GM12878 (cell line): Measurements from ENCODE around the gene SMG5. TPM values are rescaled to one million over a fixed set of nuclear protein-coding genes. Genes with fewer than 3 reads are reported as not detected.

Experiments
- ATAC-seq: fragments of 200-7000 bp; cut with Tn5 transposase; 3 replicates; pipeline ENCODE4 v1.9.1; 2020; ENCODE audit warnings: mild to moderate bottlenecking, moderate library complexity
- BruUV-seq: library from RNA; stranded (reverse); fragments of 400-500 nt; replicated peaks from 2 replicates; lab custom pipeline; 2021; lab: Mats Ljungman, UMichigan
- CTCF ChIA-PET: fragments of 300-600 bp; sonication (Branson Sonifier 250); formaldehyde crosslinking; extraction: SDS; loops from one replicate; lab custom pipeline; 2021; ENCODE audit warnings: inconsistent platforms; lab: Yijun Ruan, JAX
- POLR2A ChIA-PET: fragments of 350-600 bp; formaldehyde crosslinking; extraction: SDS; loops from one replicate; lab custom pipeline; 2021; ENCODE audit warnings: inconsistent platforms; lab: Charles Lee
- RAD21 ChIA-PET: fragments of 300-600 bp; sonication (Branson Sonifier 250); formaldehyde crosslinking; loops from one replicate; lab custom pipeline; 2023; ENCODE audit warnings: antibody characterized with exemption; ENCODE audit not compliant: unreplicated experiment; lab: Charles Lee
- SMC1A ChIA-PET: fragments of 300-600 bp; sonication (Branson Sonifier 250); formaldehyde crosslinking; loops from one replicate; lab custom pipeline; 2023; ENCODE audit not compliant: unreplicated experiment, uncharacterized antibody; lab: Charles Lee
- DNase-seq: peaks from one replicate; pipeline ENCODE4 v3.0.0-alpha.2; 2011; ENCODE audit warnings: low read depth, low spot score
- FAIRE-seq: peaks from 3 replicates; lab custom pipeline; 2011; peaks lifted over from hg19 to GRCh38; lab: Jason Lieb, UNC
- H2AFZ ChIP-seq: 2 replicates; pipeline ENCODE4 v1.6.0; 2011; ENCODE audit warnings: low read depth, low read length, control low read depth; ENCODE audit not compliant: control insufficient read depth
- H3K27ac ChIP-seq: 2 replicates; pipeline ENCODE4 v1.5.1; 2011; ENCODE audit warnings: control low read depth; ENCODE audit not compliant: control insufficient read depth, insufficient read depth
- H3K27me3 ChIP-seq, 2 experiments: replicated peaks in 1 of 2; 2 replicates each; pipeline versions ENCODE4 v1.6.0 to v1.6.1; 2011; ENCODE audit warnings: low read length in 1 of 2; ENCODE audit not compliant: control insufficient read depth in 2 of 2, insufficient read depth in 2 of 2
- H3K36me3 ChIP-seq, 2 experiments: 2 replicates each; pipeline ENCODE4 v1.5.1; 2011; ENCODE audit warnings: low read length in 1 of 2; ENCODE audit not compliant: control insufficient read depth in 2 of 2, insufficient read depth in 2 of 2
- H3K4me1 ChIP-seq: 2 replicates; pipeline ENCODE4 v1.6.1; 2011; ENCODE audit warnings: mild to moderate bottlenecking, low read length, moderate library complexity, mixed read lengths; ENCODE audit not compliant: control insufficient read depth, insufficient read depth
- H3K4me2 ChIP-seq: 2 replicates; pipeline ENCODE4 v1.6.0; 2011; ENCODE audit warnings: control low read depth; ENCODE audit not compliant: control insufficient read depth, insufficient read depth
- H3K4me3 ChIP-seq: fragments of 200-600 bp; sonication (generic); 2 replicates; pipeline ENCODE4 v1.5.1; 2016
- H3K79me2 ChIP-seq: 2 replicates; pipeline ENCODE4 v1.6.0; 2011; ENCODE audit warnings: low read length; ENCODE audit not compliant: control insufficient read depth, insufficient read depth
- H3K9ac ChIP-seq: 2 replicates; pipeline ENCODE4 v1.8.0; 2011; ENCODE audit warnings: low read length, control low read depth, mixed read lengths; ENCODE audit not compliant: control insufficient read depth, insufficient read depth
- H3K9me3 ChIP-seq: replicated peaks from 3 replicates; pipeline ENCODE4 v1.5.1; 2011; ENCODE audit warnings: mild to moderate bottlenecking, low read length; ENCODE audit not compliant: control insufficient read depth, insufficient read depth
- H4K20me1 ChIP-seq: 2 replicates; pipeline ENCODE4 v1.6.0; 2011; ENCODE audit not compliant: control insufficient read depth, insufficient read depth
- CREM ChIP-seq: IDR thresholded peaks from 2 replicates; pipeline ENCODE4 v1.6.1; 2014; ENCODE audit warnings: antibody characterized with exemption, low read depth
- CTCF ChIP-seq, 3 experiments: IDR thresholded peaks in 2 of 3; conservative IDR thresholded peaks in 1 of 3; 2 replicates each; pipeline ENCODE4 v1.5.1; 2011; ENCODE audit warnings: low read depth in 3 of 3, low read length in 3 of 3, mild to moderate bottlenecking in 3 of 3, control low read depth in 2 of 3, moderate library complexity in 2 of 3, inconsistent platforms in 1 of 3, mixed read lengths in 1 of 3; ENCODE audit not compliant: control insufficient read depth in 2 of 3, insufficient read depth in 1 of 3; ENCODE audit errors: extremely low read depth in 1 of 3
- GATAD2B ChIP-seq: fragments of 450-650 bp; conservative IDR thresholded peaks from 2 replicates; pipeline ENCODE4 v1.6.1; 2017; ENCODE audit warnings: low read depth, mild to moderate bottlenecking, moderate library complexity
- IKZF1 ChIP-seq: fragments of 450-650 bp; conservative IDR thresholded peaks from 2 replicates; pipeline ENCODE4 v1.6.1; 2017; ENCODE audit warnings: antibody characterized with exemption, mild to moderate bottlenecking
- IRF3 ChIP-seq: fragments of 450-650 bp; IDR thresholded peaks from 2 replicates; pipeline ENCODE4 v1.6.1; 2014; ENCODE audit warnings: mild to moderate bottlenecking
- NFIC ChIP-seq: IDR thresholded peaks from 2 replicates; pipeline ENCODE4 v1.6.1; 2012; ENCODE audit warnings: low read depth, mild to moderate bottlenecking, inconsistent platforms, low read length, moderate library complexity
- SIN3A ChIP-seq: IDR thresholded peaks from 2 replicates; pipeline ENCODE4 v1.6.1; 2012; ENCODE audit warnings: low read depth, low read length, improper control_type of control experiment
- SUPT20H ChIP-seq: IDR thresholded peaks from 2 replicates; pipeline ENCODE4 v1.6.1; 2011; ENCODE audit warnings: low read depth, mild to moderate bottlenecking, low read length, moderate library complexity, borderline replicate concordance; ENCODE audit not compliant: control insufficient read depth
- TBL1XR1 ChIP-seq: IDR thresholded peaks from 2 replicates; pipeline ENCODE4 v1.6.1; 2012; ENCODE audit warnings: low read depth, low read length, improper control_type of control experiment
- WRNIP1 ChIP-seq: IDR thresholded peaks from 2 replicates; pipeline ENCODE4 v1.6.1; 2011; ENCODE audit warnings: low read depth, low read length, improper control_type of control experiment, borderline replicate concordance
- ZBED1 ChIP-seq: IDR thresholded peaks from 2 replicates; pipeline ENCODE4 v1.6.1; 2016; ENCODE audit warnings: borderline replicate concordance
- ZNF384 ChIP-seq: IDR thresholded peaks from 2 replicates; pipeline ENCODE4 v1.6.1; 2012; ENCODE audit warnings: low read depth, mild to moderate bottlenecking, low read length, improper control_type of control experiment, borderline replicate concordance
- WGBS: methylation state at CpG from one replicate; pipeline ENCODE4 v1.1.6; 2016; ENCODE audit warnings: low lambda C conversion rate; ENCODE audit not compliant: insufficient replicate concordance, insufficient coverage; ENCODE audit errors: missing lambda C conversion rate; 5-methylcytosine and 5-hydroxymethylcytosine counted together
- in situ Hi-C: fragments of 300-500 bp; cut with MboI; formaldehyde crosslinking; loops from 9 replicates; pipeline ENCODE4 v1.14.3; 2018; ENCODE audit warnings: mixed read lengths
- intact Hi-C: fragments of 100-400 bp; cut with micrococcal nuclease; formaldehyde crosslinking; loops from one replicate; pipeline ENCODE4 v1.14.2; 2022; ENCODE audit not compliant: unreplicated experiment
- polyA plus RNA-seq, 11 experiments: library from polyadenylated mRNA; depleted of rRNA in 4 of 11; unstranded in 6 of 11; stranded (reverse) in 5 of 11; fragments of >200 nt; fragmentation: Nextera tagmentation in 4 of 11; fragmentation: Illumina TruSeq in 1 of 11; extraction: Ambion mirVana in 4 of 11; extraction: Trizol in 1 of 11; gene quantifications; 1 replicate in 1 of 11; 2 replicates in 10 of 11; pipeline versions ENCODE4 v1.2.1 to v1.2.3, GENCODE V29; 2011 to 2016; ENCODE audit warnings: inconsistent platforms in 2 of 11, missing spikeins in 2 of 11, low read depth in 1 of 11
- total RNA-seq, 4 experiments: library from RNA; depleted of rRNA in 3 of 4; stranded (reverse); fragments of >200 nt in 3 of 4; fragmentation: Illumina TruSeq in 1 of 4; extraction: Trizol in 1 of 4; gene quantifications; 2 replicates each; pipeline versions ENCODE4 v1.2.1 to v1.2.3, GENCODE V29; 2013 to 2021

Gene SMG5
- total and polyA plus RNA-seq, 10 of the 15 experiments (the other 5 are each of a cell fraction or from before 2014, with no cell fraction given), result 0.76 to 61.5 (median 48.8) TPM

DNA sequence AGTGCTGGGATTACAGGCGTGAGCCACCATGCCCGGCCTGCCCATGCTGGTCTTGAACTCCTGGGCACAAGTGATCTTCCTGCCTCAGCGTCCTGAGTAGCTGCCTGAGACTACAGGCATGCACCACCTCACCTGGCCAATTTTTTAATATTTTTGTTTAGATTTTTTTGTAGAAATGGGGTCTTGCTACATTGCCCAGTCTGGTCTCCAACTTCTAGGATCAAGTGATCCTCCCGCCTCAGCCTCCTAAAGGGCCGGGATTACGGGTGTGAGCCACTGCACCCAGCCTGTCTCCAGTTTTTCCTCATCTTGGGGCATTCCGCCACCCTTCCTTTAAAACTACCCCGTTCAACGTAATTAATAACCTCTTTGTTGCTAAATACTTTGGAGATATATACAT lies 62.4 kb downstream of the SMG5 start:
- WGBS, result 87% methylated on average over 9 of the region's 9 CpGs
- H2AFZ ChIP-seq, result no peak overlapping the region
- no peak overlapping the region for H3K4me3 ChIP-seq
- H3K36me3 ChIP-seq, result peaks cover 2 to 6% of the 10 kb centered on the region in 2 experiments; a peak in 3 of 4 replicates
- no peak for TF ChIP-seq SIN3A
- TF ChIP-seq ZNF384, result no peak
- TF ChIP-seq SUPT20H, result no peak
- TF ChIP-seq CREM, result no peak
- no peak for TF ChIP-seq NFIC
- no peak for TF ChIP-seq CTCF (IDR thresholded peaks at IDR 0.05 in 2 of 3, conservative IDR thresholded peaks at IDR 0.05 in 1 of 3; ENCODE audit: control insufficient read depth in 2 of 3, extremely low read depth in 1 of 3, insufficient read depth in 1 of 3, low read depth in 3 of 3, low read length in 3 of 3)
- no peak for TF ChIP-seq IKZF1
- no peak for TF ChIP-seq GATAD2B
- no peak for TF ChIP-seq IRF3
- TF ChIP-seq WRNIP1, result no peak
- TF ChIP-seq TBL1XR1, result no peak
- TF ChIP-seq ZBED1, result no peak
- TF ChIP-seq, all 136 proteins: peak for 0
- H3K27ac ChIP-seq, result no peak overlapping the region
- in situ Hi-C loops, result loop anchor here (5.0 kb wide), 2 partner anchors 73 to 128 kb away; no protein-coding TSS in a partner anchor
- FAIRE-seq (no peak), ATAC-seq (no peak), DNase-seq (no peak)
- no peaks in the 10 kb centered on the region for H4K20me1 ChIP-seq
- ChIA-PET CTCF (interaction anchor here (0.6 to 14.2 kb wide), 2 partner anchors 72 to 127 kb away, joined by 3 to 502 read pairs; partner anchors contain the start of gene SEMA4A), RAD21 (interaction anchor here (1.4 kb wide), 1 partner anchor 74 kb away, joined by 4 read pairs; no protein-coding TSS in a partner anchor), POLR2A (interaction anchor here (0.7 to 2.1 kb wide), 2 partner anchors 7 to 72 kb away, joined by 4 to 6 read pairs; partner anchors contain the start of gene PMF1), SMC1A (interaction anchor here (14.3 kb wide), 1 partner anchor 69 kb away, joined by 411 read pairs; the partner anchor contains the start of gene SEMA4A)
- intact Hi-C loops, result no loop called here
- no peaks in the 10 kb centered on the region for H3K27me3 ChIP-seq
- no peaks in the 10 kb centered on the region for H3K9me3 ChIP-seq
- H3K79me2 ChIP-seq, result peaks cover 14% of the 10 kb centered on the region
- peaks cover 19% of the 10 kb centered on the region for H3K4me1 ChIP-seq
- no peak overlapping the region for H3K9ac ChIP-seq
- no TSS peak for BruUV-seq
- H3K4me2 ChIP-seq, result no peak overlapping the region
